ENCODE measurements around the gene TAC4.

- TF ChIP-seq, protein P1, sequence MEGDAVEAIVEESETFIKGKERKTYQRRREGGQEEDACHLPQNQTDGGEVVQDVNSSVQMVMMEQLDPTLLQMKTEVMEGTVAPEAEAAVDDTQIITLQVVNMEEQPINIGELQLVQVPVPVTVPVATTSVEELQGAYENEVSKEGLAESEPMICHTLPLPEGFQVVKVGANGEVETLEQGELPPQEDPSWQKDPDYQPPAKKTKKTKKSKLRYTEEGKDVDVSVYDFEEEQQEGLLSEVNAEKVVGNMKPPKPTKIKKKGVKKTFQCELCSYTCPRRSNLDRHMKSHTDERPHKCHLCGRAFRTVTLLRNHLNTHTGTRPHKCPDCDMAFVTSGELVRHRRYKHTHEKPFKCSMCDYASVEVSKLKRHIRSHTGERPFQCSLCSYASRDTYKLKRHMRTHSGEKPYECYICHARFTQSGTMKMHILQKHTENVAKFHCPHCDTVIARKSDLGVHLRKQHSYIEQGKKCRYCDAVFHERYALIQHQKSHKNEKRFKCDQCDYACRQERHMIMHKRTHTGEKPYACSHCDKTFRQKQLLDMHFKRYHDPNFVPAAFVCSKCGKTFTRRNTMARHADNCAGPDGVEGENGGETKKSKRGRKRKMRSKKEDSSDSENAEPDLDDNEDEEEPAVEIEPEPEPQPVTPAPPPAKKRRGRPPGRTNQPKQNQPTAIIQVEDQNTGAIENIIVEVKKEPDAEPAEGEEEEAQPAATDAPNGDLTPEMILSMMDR (IDR thresholded peaks at IDR 0.05; ENCODE audit: poor library complexity): no peak
- peak; percentile 97 for TF ChIP-seq EZH2 (IDR thresholded peaks at IDR 0.05; ENCODE audit: borderline replicate concordance)
Observed at GRCh38 chr17:49850772-49851386, 3.0 kb upstream of the TAC4 start.

Data from hepatocyte (in vitro differentiated cells).